ENCODE results near the gene ABRACL.

ABRACL gene

DNA sequence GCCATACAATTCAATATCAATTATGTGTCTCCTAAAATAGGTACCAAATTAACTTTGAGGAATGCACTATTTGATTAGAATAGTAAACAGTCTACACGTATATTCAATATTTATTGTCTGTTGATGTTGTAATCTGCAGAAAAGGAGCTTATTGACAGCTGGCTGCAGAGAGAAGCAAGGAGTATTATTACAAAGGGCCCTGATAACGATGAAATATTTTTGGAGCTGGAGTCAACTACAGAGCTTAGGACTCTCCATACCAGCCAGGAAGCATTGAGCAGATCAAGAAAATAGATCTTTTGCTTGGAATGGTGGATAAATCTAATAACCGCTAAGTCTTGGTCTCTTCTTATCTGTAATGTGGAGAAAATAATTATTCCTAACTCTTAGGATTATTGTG is 25.5 kb downstream of the ABRACL start:
- no peak for DNase-seq (ENCODE audit: low spot score)

GRCh38 chr6:139055709-139056108 is 27.2 kb downstream of the ABRACL start:
- peak; percentile 35 for DNase-seq (ENCODE audit: low spot score)

GRCh38 chr6:139058029-139058428 is 29.5 kb downstream of the ABRACL start:
- DNase-seq (ENCODE audit: low spot score), result no peak

GRCh38 chr6:139060332-139060731 is 31.8 kb downstream of the ABRACL start:
- no peak for DNase-seq (ENCODE audit: low spot score)

DNA sequence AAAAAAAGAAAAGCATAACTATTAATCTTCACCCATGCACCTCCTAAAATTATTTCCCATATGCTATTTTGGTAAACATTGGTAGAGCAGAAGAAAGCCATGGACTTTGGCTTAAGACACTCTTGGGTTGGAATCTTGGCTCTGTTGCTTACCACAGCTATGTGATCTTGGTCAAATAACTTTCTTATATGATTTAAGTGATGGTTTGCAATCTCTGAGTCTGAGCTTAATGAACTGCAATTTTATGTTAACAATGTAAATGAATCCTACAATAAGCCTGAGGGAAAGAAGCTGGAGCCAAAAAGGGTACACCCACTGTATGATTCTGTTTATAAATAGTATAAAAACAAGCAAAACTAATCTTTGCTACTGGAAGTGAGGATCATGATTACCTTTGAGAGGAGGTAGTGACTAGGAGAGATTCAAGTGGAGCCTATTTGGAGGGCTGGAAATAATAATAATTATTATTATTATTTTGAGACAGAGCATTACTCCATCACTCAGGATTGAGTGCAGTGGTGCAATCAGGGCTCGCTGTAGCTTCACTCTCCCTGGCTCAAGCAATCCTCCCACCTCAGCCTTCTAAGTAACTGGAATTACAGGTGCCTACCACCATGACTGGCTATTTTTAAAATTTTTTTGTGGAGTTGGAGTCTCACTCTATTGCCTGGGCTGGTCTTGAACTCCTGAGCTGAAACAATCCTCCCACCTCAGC is 34.5 kb downstream of the ABRACL start:
- no peak for DNase-seq (ENCODE audit: low spot score)

GRCh38 chr6:139064981-139065665 is 36.6 kb downstream of the ABRACL start:
- no peak for DNase-seq (ENCODE audit: low spot score)

- DNase-seq (ENCODE audit: low spot score), result no peak
These were observed 37.5 kb downstream of the ABRACL start for GRCh38 chr6:139066080-139066479.

DNA sequence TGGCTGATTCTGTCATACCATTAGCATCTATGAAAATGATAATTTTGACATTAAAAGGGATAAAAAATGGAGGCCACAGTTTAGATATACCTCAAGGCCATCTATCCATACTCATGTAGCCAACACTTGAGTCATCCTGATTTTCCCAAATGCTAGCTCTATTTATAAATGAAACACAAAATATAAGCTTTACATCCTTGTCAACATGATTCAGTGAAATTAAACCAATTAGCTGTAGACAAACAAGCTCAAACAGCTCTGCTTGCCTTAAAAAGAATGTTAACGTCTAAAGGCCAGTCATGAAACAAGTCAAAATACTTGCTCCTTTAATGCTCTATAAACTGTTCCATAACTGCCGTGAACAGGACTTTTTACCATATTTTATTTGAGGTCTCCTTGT is 40.3 kb downstream of the ABRACL start:
- DNase-seq (ENCODE audit: low spot score), result no peak

- no peak for DNase-seq (ENCODE audit: low spot score)
These were observed 44.6 kb downstream of the ABRACL start for GRCh38 chr6:139073118-139073517.

- no peak for DNase-seq (ENCODE audit: low spot score)
These were observed 50.5 kb downstream of the ABRACL start for GRCh38 chr6:139079018-139079417.

DNA sequence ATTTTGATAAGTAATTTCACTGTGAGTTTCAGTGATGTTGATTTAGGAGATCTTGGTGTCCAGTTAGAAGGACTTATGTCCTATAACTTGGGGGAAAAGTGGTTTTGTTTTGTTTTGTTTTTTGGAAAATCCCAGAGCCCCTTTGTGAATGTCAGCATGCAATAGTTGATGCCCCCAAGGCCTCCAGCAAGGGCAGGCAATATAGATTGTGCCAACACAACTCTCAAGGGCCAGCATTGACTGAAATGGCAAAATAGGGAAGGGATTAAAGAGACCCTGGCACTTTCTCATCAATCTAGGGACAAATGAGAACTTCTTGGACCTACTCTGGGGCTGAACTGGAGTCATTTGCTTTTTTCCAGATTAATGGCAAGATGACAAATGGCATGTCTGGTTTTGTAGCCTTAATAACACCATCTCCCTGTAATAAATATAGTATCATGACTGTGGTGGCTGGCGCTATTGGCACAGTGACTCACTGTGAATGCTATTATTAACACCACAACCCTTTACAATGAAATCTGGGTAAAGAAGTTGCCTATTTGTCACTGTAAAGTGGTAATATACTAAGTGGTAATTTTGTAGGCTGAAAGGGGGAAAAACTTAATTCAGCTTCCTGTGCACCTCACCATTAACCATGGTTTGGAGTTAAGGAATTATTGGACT is 51.8 kb downstream of the ABRACL start:
- DNase-seq (ENCODE audit: low spot score), result no peak

- DNase-seq (ENCODE audit: low spot score), result no peak
These were observed 52.9 kb downstream of the ABRACL start for GRCh38 chr6:139081471-139081870.

DNA sequence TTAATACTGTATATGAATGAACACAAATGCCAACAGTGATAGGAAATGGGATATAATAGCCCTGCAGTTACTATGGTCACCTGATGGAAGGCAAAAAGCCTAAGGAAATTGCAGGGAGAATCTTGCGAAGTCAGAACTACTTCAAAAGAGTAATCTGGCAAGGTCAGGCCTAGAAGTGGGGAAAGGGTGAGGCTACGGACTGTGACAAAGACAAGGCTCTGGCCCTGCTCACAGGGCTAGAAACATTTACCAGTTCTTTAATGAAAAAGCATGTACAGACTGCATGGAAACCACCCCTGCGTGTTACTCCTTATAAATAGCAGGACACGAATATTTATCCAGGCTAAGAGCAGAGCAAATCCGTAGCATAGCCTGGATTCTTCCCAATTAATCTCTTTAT is 53.8 kb downstream of the ABRACL start:
- DNase-seq (ENCODE audit: low spot score), result no peak

GRCh38 chr6:139091826-139092225 is 63.3 kb downstream of the ABRACL start:
- no peak for DNase-seq (ENCODE audit: low spot score)

Data from COLO829 (cell line).